HG02588 (cell line): ENCODE measurements around the gene FRS3.
"Not testable (repeated sequence)": the region's sequence is repeated elsewhere in the genome, so short reads cannot be mapped to it uniquely, and the experiment has no call there.

Experiments
- ATAC-seq: cut with Tn5 transposase; IDR thresholded peaks from one replicate; pipeline ENCODE4 v1.9.1; 2021; ENCODE audit warnings: mild to moderate bottlenecking, moderate library complexity; ENCODE audit not compliant: unreplicated experiment

FRS3 gene

GRCh38 chr6:41779788-41780550 lies at the start of gene FRS3:
Gene FRS3, minus strand, starts transcription at chr6:41779900. Its CDS starts 2,913 bp downstream, at chr6:41776987.
- ATAC-seq, result peak; percentile 94

- no peak for ATAC-seq
These were observed 46.8 kb upstream of the FRS3 start for GRCh38 chr6:41826343-41827022.

GRCh38 chr6:41824571-41825569 lies 45.2 kb upstream of the FRS3 start:
- ATAC-seq, result no peak

- no peak for ATAC-seq
These were observed 43.5 kb upstream of the FRS3 start for GRCh38 chr6:41823178-41823577.

- ATAC-seq, result no peak
These were observed 42.3 kb upstream of the FRS3 start for GRCh38 chr6:41822021-41822420.

GRCh38 chr6:41821266-41821665 lies 41.6 kb upstream of the FRS3 start:
- no peak for ATAC-seq

- no peak for ATAC-seq
These were observed 38.8 kb upstream of the FRS3 start for GRCh38 chr6:41818271-41819054.

GRCh38 chr6:41815587-41815986 lies 35.9 kb upstream of the FRS3 start:
- ATAC-seq, result no peak

- no peak for ATAC-seq
These were observed 34.9 kb upstream of the FRS3 start for GRCh38 chr6:41814629-41815028.

GRCh38 chr6:41813956-41814355 lies 34.3 kb upstream of the FRS3 start:
- ATAC-seq, result no peak

GRCh38 chr6:41813469-41813868 lies 33.8 kb upstream of the FRS3 start:
- ATAC-seq, result no peak

- ATAC-seq, result not testable (repeated sequence)
These were observed 32.2 kb upstream of the FRS3 start for GRCh38 chr6:41811946-41812345.

- no peak for ATAC-seq
These were observed 31.4 kb upstream of the FRS3 start for GRCh38 chr6:41811095-41811494.

GRCh38 chr6:41805830-41806774 lies 26.4 kb upstream of the FRS3 start:
- ATAC-seq, result no peak

GRCh38 chr6:41801380-41801779 lies 21.7 kb upstream of the FRS3 start:
- ATAC-seq, result no peak

- no peak for ATAC-seq
These were observed 19.8 kb upstream of the FRS3 start for GRCh38 chr6:41799559-41799911.

GRCh38 chr6:41798901-41799558 lies 19.3 kb upstream of the FRS3 start:
- no peak for ATAC-seq

- no peak for ATAC-seq
These were observed 16.8 kb upstream of the FRS3 start for GRCh38 chr6:41796474-41796873.

GRCh38 chr6:41791984-41792383 lies 12.3 kb upstream of the FRS3 start:
- no peak for ATAC-seq
